ENCODE results near the gene CYP46A1. TPM values are rescaled to one million over a fixed set of nuclear protein-coding genes. Genes with fewer than 3 reads are reported as not detected.

Gene CYP46A1
- total and polyA plus RNA-seq, 3 donors from 2014 or later: 2.5 to 4.6 (median 4.2) TPM

GRCh38 chr14:99699085-99699760 is 15.1 kb downstream of the CYP46A1 start:
- intact Hi-C loops (cut with DNase I; ENCODE audit: low total_unique reads): no loop called here
- no peak for DNase-seq
- no peak for TF ChIP-seq POLR2A (IDR thresholded peaks at IDR 0.05)
- TF ChIP-seq CTCF (IDR thresholded peaks at IDR 0.05): no peak
- Histone ChIP-seq H3K4me1 (no peaks in the 10 kb centered on the region), H3K4me3 (no peak overlapping the region), H3K27ac (no peak overlapping the region), H3K36me3 (ENCODE audit: low read depth, missing control alignments) (no peaks in the 10 kb centered on the region), H3K27me3 (no peaks in the 10 kb centered on the region), H3K9me3 (no peaks in the 10 kb centered on the region)
- 89 to 94% methylated on average over 11 to 12 of the region's 12 CpGs for WGBS, 2 donors

GRCh38 chr14:99699861-99700260 is 15.8 kb downstream of the CYP46A1 start:
- 95% methylated on average over 12 to 16 of the region's 16 CpGs for WGBS, 2 donors
- no peak overlapping the region for H3K27ac ChIP-seq
- H3K9me3 ChIP-seq: no peaks in the 10 kb centered on the region
- intact Hi-C loops (cut with DNase I; ENCODE audit: low total_unique reads): no loop called here
- no peaks in the 10 kb centered on the region for H3K27me3 ChIP-seq
- no peaks in the 10 kb centered on the region for H3K4me1 ChIP-seq
- H3K4me3 ChIP-seq: no peak overlapping the region
- TF ChIP-seq CTCF (IDR thresholded peaks at IDR 0.05): no peak
- no peak for TF ChIP-seq POLR2A (IDR thresholded peaks at IDR 0.05)
- no peaks in the 10 kb centered on the region for H3K36me3 ChIP-seq (ENCODE audit: low read depth, missing control alignments)
- DNase-seq: no peak

GRCh38 chr14:99700379-99700778 is 16.3 kb downstream of the CYP46A1 start:
- Histone ChIP-seq H3K27me3 (no peaks in the 10 kb centered on the region), H3K9me3 (no peaks in the 10 kb centered on the region), H3K27ac (no peak overlapping the region), H3K4me3 (no peak overlapping the region), H3K36me3 (ENCODE audit: low read depth, missing control alignments) (no peaks in the 10 kb centered on the region), H3K4me1 (no peaks in the 10 kb centered on the region)
- no peak for TF ChIP-seq CTCF (IDR thresholded peaks at IDR 0.05)
- no peak for TF ChIP-seq POLR2A (IDR thresholded peaks at IDR 0.05)
- DNase-seq: no peak
- intact Hi-C loops (cut with DNase I; ENCODE audit: low total_unique reads): no loop called here
- WGBS, 2 donors: 94 to 98% methylated on average over 6 of the region's 6 CpGs

GRCh38 chr14:99701260-99701659 is 17.2 kb downstream of the CYP46A1 start:
- no peak for DNase-seq
- no peak overlapping the region for H3K4me3 ChIP-seq
- 93 to 95% methylated on average over 1 of the region's 1 CpG for WGBS, 2 donors
- H3K4me1 ChIP-seq: no peaks in the 10 kb centered on the region
- H3K27ac ChIP-seq: no peak overlapping the region
- no peaks in the 10 kb centered on the region for H3K27me3 ChIP-seq
- no peaks in the 10 kb centered on the region for H3K36me3 ChIP-seq (ENCODE audit: low read depth, missing control alignments)
- no peak for TF ChIP-seq POLR2A (IDR thresholded peaks at IDR 0.05)
- TF ChIP-seq CTCF (IDR thresholded peaks at IDR 0.05): no peak
- intact Hi-C loops (cut with DNase I; ENCODE audit: low total_unique reads): no loop called here
- no peaks in the 10 kb centered on the region for H3K9me3 ChIP-seq

GRCh38 chr14:99702115-99702514 is 18.0 kb downstream of the CYP46A1 start:
- Histone ChIP-seq H3K27me3 (no peaks in the 10 kb centered on the region), H3K4me3 (no peak overlapping the region), H3K36me3 (ENCODE audit: low read depth, missing control alignments) (no peaks in the 10 kb centered on the region), H3K4me1 (no peaks in the 10 kb centered on the region), H3K27ac (no peak overlapping the region), H3K9me3 (no peaks in the 10 kb centered on the region)
- DNase-seq: no peak
- intact Hi-C loops (cut with DNase I; ENCODE audit: low total_unique reads): no loop called here
- no peak for TF ChIP-seq POLR2A (IDR thresholded peaks at IDR 0.05)
- TF ChIP-seq CTCF (IDR thresholded peaks at IDR 0.05): no peak
